Occipital lobe (tissue), 2 donors: ENCODE measurements around the gene LGALS1. TPM values are rescaled to one million over a fixed set of nuclear protein-coding genes. Genes with fewer than 3 reads are reported as not detected.
"Not testable (repeated sequence)": the region's sequence is repeated elsewhere in the genome, so short reads cannot be mapped to it uniquely, and the experiment has no call there.

Experiments
- DNase-seq: peaks from one replicate; lab custom pipeline; 2025; lab: John Stamatoyannopoulos, UW
- total RNA-seq: library from RNA; depleted of rRNA; stranded (reverse); fragments of >200 nt; gene quantifications from one replicate; pipeline ENCODE4 v1.2.3, GENCODE V29; 2014

LGALS1 gene
- total RNA-seq, 1 donor from 2014 or later, result 119 TPM

- peak; percentile 79 for DNase-seq
Observed at GRCh38 chr22:37686002-37686982, 10.9 kb downstream of the LGALS1 start, which contains the start of gene NOL12. NOL12 (plus strand) TSS chr22:37686343; CDS start chr22:37686393, 50 bp downstream.

GRCh38 chr22:37690407-37690806 is 15.0 kb downstream of the LGALS1 start:
- DNase-seq, result no peak

- no peak for DNase-seq
Observed at GRCh38 chr22:37690901-37691504, 15.6 kb downstream of the LGALS1 start.

GRCh38 chr22:37692627-37693285 is 17.3 kb downstream of the LGALS1 start:
- no peak for DNase-seq

GRCh38 chr22:37694131-37694530 is 18.7 kb downstream of the LGALS1 start:
- not testable (repeated sequence) for DNase-seq

- not testable (repeated sequence) for DNase-seq
Observed at GRCh38 chr22:37696260-37696656, 20.8 kb downstream of the LGALS1 start.

GRCh38 chr22:37696657-37697537 is 21.5 kb downstream of the LGALS1 start, which contains the start of gene TRIOBP:
TRIOBP (plus strand) TSS chr22:37697048; CDS start chr22:37701366, 4,318 bp downstream.
- DNase-seq, result peak; percentile 57

GRCh38 chr22:37697538-37697835 is 22.1 kb downstream of the LGALS1 start:
- DNase-seq, result no peak

- DNase-seq, result no peak
Observed at GRCh38 chr22:37701141-37701786, 25.8 kb downstream of the LGALS1 start.

- DNase-seq, result no peak
Observed at GRCh38 chr22:37703906-37704305, 28.5 kb downstream of the LGALS1 start.

GRCh38 chr22:37704645-37705044 is 29.2 kb downstream of the LGALS1 start:
- DNase-seq, result no peak

- DNase-seq, result no peak
Observed at GRCh38 chr22:37705205-37705604, 29.8 kb downstream of the LGALS1 start.

GRCh38 chr22:37708580-37709444 is 33.4 kb downstream of the LGALS1 start:
- no peak for DNase-seq

GRCh38 chr22:37709445-37709765 is 34.0 kb downstream of the LGALS1 start:
- no peak for DNase-seq

GRCh38 chr22:37710675-37711074 is 35.2 kb downstream of the LGALS1 start:
- DNase-seq, result no peak

- DNase-seq, result no peak
Observed at GRCh38 chr22:37711490-37711889, 36.1 kb downstream of the LGALS1 start.

- DNase-seq, result no peak
Observed at GRCh38 chr22:37713761-37714160, 38.3 kb downstream of the LGALS1 start.

GRCh38 chr22:37714634-37715033 is 39.2 kb downstream of the LGALS1 start:
- no peak for DNase-seq

- DNase-seq, result no peak
Observed at GRCh38 chr22:37715760-37716159, 40.3 kb downstream of the LGALS1 start.

GRCh38 chr22:37716708-37717107 is 41.3 kb downstream of the LGALS1 start:
- no peak for DNase-seq
